HG02588 (cell line): ENCODE measurements around the gene ZNF668.
A peak's percentile ranks its signal among the peaks of the same experiment; 100 is the strongest.

Experiments
- ATAC-seq: cut with Tn5 transposase; IDR thresholded peaks from one replicate; pipeline ENCODE4 v1.9.1; 2021; ENCODE audit warnings: mild to moderate bottlenecking, moderate library complexity; ENCODE audit not compliant: unreplicated experiment

ZNF668 gene

GRCh38 chr16:31081428-31082351 is 7.7 kb upstream of the ZNF668 start:
- ATAC-seq: no peak

GRCh38 chr16:31080756-31081419 is 6.8 kb upstream of the ZNF668 start:
- ATAC-seq: no peak

- no peak for ATAC-seq
These were observed 6.1 kb upstream of the ZNF668 start for GRCh38 chr16:31080035-31080629.

- ATAC-seq: no peak
These were observed 5.4 kb upstream of the ZNF668 start for GRCh38 chr16:31079342-31079944.

GRCh38 chr16:31078597-31079341 is 4.7 kb upstream of the ZNF668 start:
- no peak for ATAC-seq

- ATAC-seq: no peak
These were observed 3.8 kb upstream of the ZNF668 start for GRCh38 chr16:31077592-31078396.

GRCh38 chr16:31077024-31077423 is 3.0 kb upstream of the ZNF668 start:
- ATAC-seq: no peak

GRCh38 chr16:31076319-31076718 is 2.3 kb upstream of the ZNF668 start:
- ATAC-seq: no peak

GRCh38 chr16:31074814-31075183 is 759 bp upstream of the ZNF668 start:
- no peak for ATAC-seq

GRCh38 chr16:31073142-31073969 is 684 bp downstream of the ZNF668 start:
- peak; percentile 47 for ATAC-seq

GRCh38 chr16:31072540-31073141 is 1.4 kb downstream of the ZNF668 start:
- ATAC-seq: no peak

- no peak for ATAC-seq
These were observed 2.2 kb downstream of the ZNF668 start for GRCh38 chr16:31071861-31072260.

- no peak for ATAC-seq
These were observed 6.7 kb downstream of the ZNF668 start for GRCh38 chr16:31067342-31067741.

- ATAC-seq: no peak
These were observed 9.1 kb downstream of the ZNF668 start for GRCh38 chr16:31064882-31065461.

- no peak for ATAC-seq
These were observed 10.0 kb downstream of the ZNF668 start for GRCh38 chr16:31063843-31064611.

- no peak for ATAC-seq
These were observed 10.6 kb downstream of the ZNF668 start for GRCh38 chr16:31063495-31063842.

GRCh38 chr16:31061813-31062440 is 12.1 kb downstream of the ZNF668 start:
- no peak for ATAC-seq
